Progenitor cell of endocrine pancreas (in vitro differentiated cells): ENCODE results near the gene STX5. TPM values are rescaled to one million over a fixed set of nuclear protein-coding genes. Genes with fewer than 3 reads are reported as not detected.
A peak's percentile ranks its signal among the peaks of the same experiment; 100 is the strongest.

Experiments
- DNase-seq: peaks from one replicate; pipeline ENCODE4 v3.0.0; 2021; ENCODE audit warnings: low spot score; ENCODE audit not compliant: unreplicated experiment
- H3K27ac Mint-ChIP-seq: 2 replicates; pipeline ENCODE4 v1.8.0; 2021; ENCODE audit warnings: mild to moderate bottlenecking, moderate library complexity, mixed read lengths
- H3K27me3 Mint-ChIP-seq: 2 replicates; pipeline ENCODE4 v1.8.0; 2021; ENCODE audit warnings: mixed read lengths
- H3K36me3 Mint-ChIP-seq: 2 replicates; pipeline ENCODE4 v1.8.0; 2022; ENCODE audit warnings: mixed read lengths; ENCODE audit not compliant: insufficient read depth
- H3K4me1 Mint-ChIP-seq: 2 replicates; pipeline ENCODE4 v1.8.0; 2021; ENCODE audit warnings: low read depth, mixed read lengths
- H3K4me3 Mint-ChIP-seq: 2 replicates; pipeline ENCODE4 v1.8.0; 2021; ENCODE audit warnings: low read depth, mild to moderate bottlenecking, moderate library complexity, mixed read lengths
- H3K9me3 Mint-ChIP-seq: 2 replicates; pipeline ENCODE4 v1.8.0; 2021; ENCODE audit warnings: low read depth, mixed read lengths
- CTCF ChIP-seq: fragments of 200-600 bp; sonication (generic); IDR thresholded peaks from one replicate; pipeline ENCODE4 v1.5.0; 2021; ENCODE audit warnings: antibody characterized with exemption, mild to moderate bottlenecking; ENCODE audit not compliant: unreplicated experiment
- total RNA-seq: library from RNA; stranded (reverse); gene quantifications from 2 replicates; pipeline ENCODE4 v1.2.1, GENCODE V29; 2021

The STX5 gene
- total RNA-seq, 1 donor from 2014 or later: 45.3 TPM

GRCh38 chr11:62876712-62877111 is 44.9 kb upstream of the STX5 start:
- TF ChIP-seq CTCF: no peak
- peaks cover 2% of the 10 kb centered on the region for H3K36me3 Mint-ChIP-seq
- H3K27me3 Mint-ChIP-seq: no peaks in the 10 kb centered on the region
- no peak for DNase-seq
- H3K27ac Mint-ChIP-seq: peak overlapping the region; percentile 74
- peak overlapping the region; percentile 31 for H3K4me3 Mint-ChIP-seq
- H3K4me1 Mint-ChIP-seq: peaks cover 29% of the 10 kb centered on the region
- H3K9me3 Mint-ChIP-seq: no peaks in the 10 kb centered on the region

GRCh38 chr11:62875698-62876478 is 44.0 kb upstream of the STX5 start:
- no peak for DNase-seq
- peaks cover 2% of the 10 kb centered on the region for H3K36me3 Mint-ChIP-seq
- H3K9me3 Mint-ChIP-seq: no peaks in the 10 kb centered on the region
- peaks cover 29% of the 10 kb centered on the region for H3K4me1 Mint-ChIP-seq
- TF ChIP-seq CTCF: no peak
- H3K27ac Mint-ChIP-seq: peak overlapping the region; percentile 89
- H3K27me3 Mint-ChIP-seq: no peaks in the 10 kb centered on the region
- no peak overlapping the region for H3K4me3 Mint-ChIP-seq

GRCh38 chr11:62874851-62875250 is 43.0 kb upstream of the STX5 start:
- no peaks in the 10 kb centered on the region for H3K27me3 Mint-ChIP-seq
- H3K4me3 Mint-ChIP-seq: no peak overlapping the region
- H3K9me3 Mint-ChIP-seq: no peaks in the 10 kb centered on the region
- TF ChIP-seq CTCF: no peak
- DNase-seq: no peak
- H3K4me1 Mint-ChIP-seq: peaks cover 23% of the 10 kb centered on the region
- no peak overlapping the region for H3K27ac Mint-ChIP-seq
- peaks cover 2% of the 10 kb centered on the region for H3K36me3 Mint-ChIP-seq

- Mint-ChIP-seq H3K9me3 (no peaks in the 10 kb centered on the region), H3K27me3 (no peaks in the 10 kb centered on the region), H3K36me3 (peaks cover 2% of the 10 kb centered on the region)
Measured at GRCh38 chr11:62865635-62866034, 33.8 kb upstream of the STX5 start.

More at GRCh38 chr11:62865635-62866034, 33.8 kb upstream of the STX5 start:
- TF ChIP-seq CTCF: no peak
- DNase-seq: no peak
- H3K4me1 Mint-ChIP-seq: peaks cover 9% of the 10 kb centered on the region
- H3K4me3 Mint-ChIP-seq: no peak overlapping the region
- H3K27ac Mint-ChIP-seq: no peak overlapping the region
